Gastroesophageal sphincter (tissue), 4 donors: ENCODE results near the gene VWC2L. TPM values are rescaled to one million over a fixed set of nuclear protein-coding genes. Genes with fewer than 3 reads are reported as not detected.

Experiments
- ATAC-seq: fragments of 150-250 bp; one replicate; pipeline ENCODE4 v1.9.1; 2016; ENCODE audit warnings: mild to moderate bottlenecking, moderate library complexity
- H3K27ac ChIP-seq, 4 donors: fragments of 200-600 bp; sonication (generic) in 3 of 4; 1 replicate in 3 of 4; 2 replicates in 1 of 4; pipeline ENCODE4 v1.5.1; 2016 to 2019
- H3K27me3 ChIP-seq: fragments of 200-600 bp; sonication (generic); one replicate; pipeline ENCODE4 v1.5.1; 2019
- H3K36me3 ChIP-seq, 2 donors: fragments of 200-600 bp; sonication (generic); one replicate each; pipeline ENCODE4 v1.5.1; 2019; ENCODE audit warnings: control low read depth in 1 of 2
- H3K4me1 ChIP-seq, 3 donors: fragments of 200-600 bp; sonication (generic); 1 replicate in 2 of 3; 2 replicates in 1 of 3; pipeline ENCODE4 v1.5.1; 2016 to 2019; ENCODE audit warnings: control low read depth in 2 of 3
- H3K4me3 ChIP-seq, 2 donors: fragments of 200-600 bp; sonication (generic); one replicate each; pipeline ENCODE4 v1.5.1; 2019; ENCODE audit warnings: mild to moderate bottlenecking in 1 of 2, moderate library complexity in 1 of 2
- H3K9me3 ChIP-seq, 3 donors: fragments of 200-600 bp; sonication (generic); one replicate each; pipeline ENCODE4 v1.5.1; 2017 to 2019; ENCODE audit warnings: control low read depth in 2 of 3
- CTCF ChIP-seq, 4 experiments: fragments of 200-600 bp in 2 of 4; fragments of 450-650 bp in 2 of 4; sonication (generic) in 1 of 4; IDR thresholded peaks; one replicate each; pipeline ENCODE4 v1.5.1; 2017 to 2019; ENCODE audit warnings: antibody characterized with exemption in 4 of 4, mild to moderate bottlenecking in 2 of 4, moderate library complexity in 2 of 4
- EP300 ChIP-seq: sonication (generic); formaldehyde crosslinking; IDR thresholded peaks from one replicate; pipeline ENCODE4 v1.6.1; 2017; ENCODE audit warnings: antibody characterized with exemption, mild to moderate bottlenecking
- POLR2A ChIP-seq, 2 donors: fragments of 450-650 bp; IDR thresholded peaks; one replicate each; pipeline ENCODE4 v1.6.1; 2017; ENCODE audit warnings: antibody characterized with exemption in 2 of 2, mild to moderate bottlenecking in 2 of 2, moderate library complexity in 1 of 2
- POLR2AphosphoS5 ChIP-seq: sonication (generic); formaldehyde crosslinking; IDR thresholded peaks from one replicate; pipeline ENCODE4 v1.6.1; 2017; ENCODE audit warnings: antibody characterized with exemption
- WGBS, 2 donors: methylation state at CpG; one replicate each; pipeline ENCODE4 v1.1.5; 2018; ENCODE audit warnings: low coverage in 1 of 2; 5-methylcytosine and 5-hydroxymethylcytosine counted together
- total RNA-seq, 4 donors: library from RNA; depleted of rRNA; stranded (reverse); fragments of >200 nt; gene quantifications; one replicate each; pipeline ENCODE4 v1.1.0, GENCODE V29; 2016

VWC2L gene
- total RNA-seq, 4 donors from 2014 or later: 0.27 TPM; not detected in 3

DNA sequence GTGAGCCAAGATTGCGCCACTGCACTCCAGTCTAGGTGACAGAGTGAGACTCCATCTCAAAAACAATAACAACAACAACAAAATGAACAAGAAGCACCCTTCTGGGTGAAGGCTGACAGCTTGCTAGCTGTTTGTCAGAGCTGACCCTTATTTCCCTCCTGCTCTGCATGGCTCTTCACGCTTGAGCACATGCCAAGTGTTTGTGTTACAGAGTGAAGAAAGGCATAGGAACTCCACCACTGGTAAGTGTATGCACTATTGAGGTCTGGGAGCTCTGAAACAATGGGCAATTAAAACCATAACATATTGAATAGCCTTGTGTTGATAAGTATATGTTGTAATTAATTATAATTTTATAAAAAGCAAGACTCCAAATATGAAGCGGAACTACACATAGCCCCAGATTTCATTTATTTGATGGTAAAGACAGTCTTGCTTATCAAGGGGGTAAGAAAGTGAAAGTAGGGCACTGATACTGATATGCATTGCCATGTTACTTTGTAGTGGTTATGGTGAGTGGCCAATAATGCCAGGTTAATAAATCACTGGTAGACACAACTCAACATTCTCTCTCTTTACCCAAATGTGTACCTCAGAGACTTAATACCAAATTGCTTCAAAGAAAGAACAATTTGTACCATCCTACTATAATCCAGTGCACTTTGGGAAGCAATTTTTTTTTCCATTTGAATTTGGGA is 163.4 kb downstream of the VWC2L start:
- TF ChIP-seq EP300 (no peak), POLR2A (IDR thresholded peaks at IDR 0.05) (no peak), CTCF (IDR thresholded peaks at IDR 0.05) (no peak), POLR2AphosphoS5 (no peak)
- Histone ChIP-seq H3K4me3 (no peak overlapping the region), H3K9me3 (no peaks in the 10 kb centered on the region), H3K27me3 (no peaks in the 10 kb centered on the region), H3K27ac (no peak overlapping the region), H3K36me3 (no peaks in the 10 kb centered on the region), H3K4me1 (no peaks in the 10 kb centered on the region)
- no peak for ATAC-seq
- WGBS, 2 donors: 97 to 100% methylated on average over 2 to 3 of the region's 3 CpGs

DNA sequence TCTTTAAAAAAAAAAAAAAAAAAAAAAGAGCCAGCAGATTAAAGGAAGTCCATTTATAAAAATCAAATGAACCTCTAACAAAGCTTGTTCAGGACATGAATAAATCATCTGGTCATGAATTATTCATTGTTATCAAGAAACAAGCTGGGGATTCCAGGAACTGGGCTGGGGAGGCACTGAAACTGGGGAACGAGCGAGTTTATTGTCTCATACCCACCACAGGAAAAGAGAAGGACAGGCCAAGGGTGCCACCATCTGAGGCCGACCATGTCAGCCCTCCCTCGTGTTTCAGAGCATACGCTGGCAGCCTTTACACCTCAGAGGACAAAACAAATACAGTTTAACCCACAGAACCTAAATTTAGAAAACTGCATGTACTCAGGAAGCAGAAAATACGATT is 164.2 kb downstream of the VWC2L start:
- H3K36me3 ChIP-seq: no peaks in the 10 kb centered on the region
- H3K4me3 ChIP-seq: no peak overlapping the region
- TF ChIP-seq POLR2A (IDR thresholded peaks at IDR 0.05) (no peak), CTCF (IDR thresholded peaks at IDR 0.05) (no peak)
- no peak overlapping the region for H3K27ac ChIP-seq
- ATAC-seq: no peak
- H3K9me3 ChIP-seq: no peaks in the 10 kb centered on the region
- WGBS, 2 donors: 49 to 67% methylated on average over 5 to 6 of the region's 6 CpGs
- no peaks in the 10 kb centered on the region for H3K4me1 ChIP-seq
- no peaks in the 10 kb centered on the region for H3K27me3 ChIP-seq

DNA sequence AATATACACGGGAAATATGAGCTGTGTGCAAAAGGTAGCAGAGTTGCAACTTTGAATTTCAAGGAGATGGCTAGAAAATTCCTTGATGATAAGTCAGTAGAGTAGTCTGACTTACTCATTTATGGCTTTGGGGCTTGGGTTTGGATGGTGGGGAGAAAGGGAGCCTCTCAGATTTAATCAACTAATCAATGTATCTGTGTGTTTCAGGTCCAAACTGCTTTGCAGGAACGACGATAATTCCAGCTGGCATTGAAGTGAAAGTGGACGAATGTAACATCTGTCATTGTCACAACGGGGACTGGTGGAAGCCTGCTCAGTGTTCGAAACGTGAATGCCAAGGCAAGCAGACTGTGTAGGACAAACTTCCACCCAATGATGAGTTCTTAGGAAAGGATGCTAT is 164.6 kb downstream of the VWC2L start:
- no peaks in the 10 kb centered on the region for H3K4me1 ChIP-seq
- ATAC-seq: no peak
- TF ChIP-seq CTCF (IDR thresholded peaks at IDR 0.05) (no peak), EP300 (no peak), POLR2AphosphoS5 (no peak), POLR2A (IDR thresholded peaks at IDR 0.05) (no peak)
- H3K4me3 ChIP-seq: no peak overlapping the region
- H3K27ac ChIP-seq: no peak overlapping the region
- no peaks in the 10 kb centered on the region for H3K36me3 ChIP-seq
- 50 to 52% methylated on average over 4 to 6 of the region's 7 CpGs for WGBS, 2 donors
- no peaks in the 10 kb centered on the region for H3K9me3 ChIP-seq
- no peaks in the 10 kb centered on the region for H3K27me3 ChIP-seq

GRCh38 chr2:214577769-214578168 is 166.9 kb downstream of the VWC2L start:
- H3K4me1 ChIP-seq: no peaks in the 10 kb centered on the region
- ATAC-seq: no peak
- no peak for TF ChIP-seq EP300
- no peak for TF ChIP-seq POLR2A (IDR thresholded peaks at IDR 0.05)
- no peak for TF ChIP-seq POLR2AphosphoS5
- no peak for TF ChIP-seq CTCF (IDR thresholded peaks at IDR 0.05)
- no peaks in the 10 kb centered on the region for H3K9me3 ChIP-seq
- H3K27me3 ChIP-seq: no peaks in the 10 kb centered on the region
- no peaks in the 10 kb centered on the region for H3K36me3 ChIP-seq
- 80 to 81% methylated on average over 3 of the region's 6 CpGs for WGBS, 2 donors
- no peak overlapping the region for H3K27ac ChIP-seq
- no peak overlapping the region for H3K4me3 ChIP-seq

DNA sequence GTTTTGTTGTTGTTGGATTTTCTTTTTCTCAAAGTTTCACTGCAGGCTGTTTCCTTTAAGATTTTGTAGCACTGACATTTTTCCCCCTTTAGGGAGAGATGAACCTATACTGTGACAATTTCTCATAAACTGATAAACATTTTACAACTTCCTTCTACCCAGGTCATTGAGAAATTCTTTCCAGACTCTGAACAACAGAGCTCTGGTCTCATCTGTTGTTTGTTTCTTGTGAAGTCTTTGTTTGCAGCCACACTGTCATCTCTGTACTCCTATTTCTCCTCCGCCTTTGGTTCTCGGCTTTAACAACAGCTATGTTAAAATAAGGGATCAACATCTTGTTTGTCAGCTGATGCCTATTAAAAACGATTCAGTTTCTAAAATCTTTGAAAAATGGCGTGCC is 167.6 kb downstream of the VWC2L start:
- no peak overlapping the region for H3K27ac ChIP-seq
- no peaks in the 10 kb centered on the region for H3K36me3 ChIP-seq
- no peak for ATAC-seq
- no peaks in the 10 kb centered on the region for H3K4me1 ChIP-seq
- no peaks in the 10 kb centered on the region for H3K27me3 ChIP-seq
- H3K9me3 ChIP-seq: no peaks in the 10 kb centered on the region
- TF ChIP-seq POLR2A (IDR thresholded peaks at IDR 0.05) (no peak), CTCF (IDR thresholded peaks at IDR 0.05) (no peak), POLR2AphosphoS5 (no peak)
- H3K4me3 ChIP-seq: no peak overlapping the region
- 61 to 75% methylated on average over 4 of the region's 4 CpGs for WGBS, 2 donors
